Measurements from ENCODE around the gene SEMG1.

- TF ChIP-seq CTCF (IDR thresholded peaks at IDR 0.05) (no peak), EZH2 (IDR thresholded peaks at IDR 0.05; ENCODE audit: borderline replicate concordance, insufficient read depth, low read depth, low read length, poor library complexity, severe bottlenecking) (no peak)
Measured at GRCh38 chr20:45193331-45193730, 13.5 kb upstream of the SEMG1 start.
